HCT116 (cell line): ENCODE data around the gene MYCBP.

Experiments used
- CTCF ChIP-seq, 3 experiments: fragments of 200-600 bp in 1 of 3; sonication (generic) in 1 of 3; IDR thresholded peaks in 2 of 3; conservative IDR thresholded peaks in 1 of 3; 2 replicates each; pipeline ENCODE4 v1.5.1; 2012 to 2017; ENCODE audit warnings: low read depth in 2 of 3, low read length in 2 of 3, antibody characterized with exemption in 1 of 3, borderline replicate concordance in 1 of 3, control low read depth in 1 of 3, mild to moderate bottlenecking in 1 of 3, mixed read lengths in 1 of 3, mixed run types in 1 of 3, moderate library complexity in 1 of 3; ENCODE audit not compliant: insufficient read depth in 1 of 3
- ELF1 ChIP-seq: IDR thresholded peaks from 2 replicates; pipeline ENCODE4 v1.6.1; 2012; ENCODE audit warnings: low read depth, borderline replicate concordance
- FOSL1 ChIP-seq: IDR thresholded peaks from 2 replicates; pipeline ENCODE4 v1.6.1; 2012; ENCODE audit warnings: low read depth
- JUND ChIP-seq: IDR thresholded peaks from 2 replicates; pipeline ENCODE4 v1.6.1; 2012
- MAX ChIP-seq: IDR thresholded peaks from 2 replicates; pipeline ENCODE4 v1.6.1; 2012
- POLR2A ChIP-seq: IDR thresholded peaks from 2 replicates; pipeline ENCODE4 v1.7.0; 2011; ENCODE audit warnings: borderline replicate concordance; ENCODE audit not compliant: insufficient read depth, insufficient read length; ENCODE audit errors: extremely low read depth
- RAD21 ChIP-seq: IDR thresholded peaks from 2 replicates; pipeline ENCODE4 v1.6.1; 2012; ENCODE audit warnings: low read depth, mild to moderate bottlenecking
- REST ChIP-seq: IDR thresholded peaks from 2 replicates; pipeline ENCODE4 v1.6.1; 2012; ENCODE audit warnings: low read depth
- SIN3A ChIP-seq: IDR thresholded peaks from 2 replicates; pipeline ENCODE4 v1.6.1; 2012; ENCODE audit warnings: low read depth
- SP1 ChIP-seq: IDR thresholded peaks from 2 replicates; pipeline ENCODE4 v1.6.1; 2012; ENCODE audit warnings: low read depth

- no peak for TF ChIP-seq POLR2A
- TF ChIP-seq CTCF (IDR thresholded peaks at IDR 0.05 in 2 of 3, conservative IDR thresholded peaks at IDR 0.05 in 1 of 3; ENCODE audit: borderline replicate concordance in 1 of 3, insufficient read depth in 1 of 3, low read depth in 2 of 3, low read length in 2 of 3): no peak
- no peak for TF ChIP-seq REST
- no peak for TF ChIP-seq MAX
- no peak for TF ChIP-seq SP1
- no peak for TF ChIP-seq JUND
- TF ChIP-seq SIN3A: no peak
- no peak for TF ChIP-seq ELF1
- TF ChIP-seq FOSL1: no peak
- TF ChIP-seq RAD21: no peak
These were observed 2.7 kb upstream of the MYCBP start for GRCh38 chr1:38875811-38876210.
